ENCODE measurements around the gene EP400. TPM values are rescaled to one million over a fixed set of nuclear protein-coding genes. Genes with fewer than 3 reads are reported as not detected.
A peak's percentile ranks its signal among the peaks of the same experiment; 100 is the strongest.
"Not testable (repeated sequence)": the region's sequence is repeated elsewhere in the genome, so short reads cannot be mapped to it uniquely, and the experiment has no call there.

The EP400 gene
- total and polyA plus RNA-seq, 2 of the 8 experiments (the other 6 are each of a cell fraction or from before 2014, with no cell fraction given): 13.1 to 69.7 TPM

DNA sequence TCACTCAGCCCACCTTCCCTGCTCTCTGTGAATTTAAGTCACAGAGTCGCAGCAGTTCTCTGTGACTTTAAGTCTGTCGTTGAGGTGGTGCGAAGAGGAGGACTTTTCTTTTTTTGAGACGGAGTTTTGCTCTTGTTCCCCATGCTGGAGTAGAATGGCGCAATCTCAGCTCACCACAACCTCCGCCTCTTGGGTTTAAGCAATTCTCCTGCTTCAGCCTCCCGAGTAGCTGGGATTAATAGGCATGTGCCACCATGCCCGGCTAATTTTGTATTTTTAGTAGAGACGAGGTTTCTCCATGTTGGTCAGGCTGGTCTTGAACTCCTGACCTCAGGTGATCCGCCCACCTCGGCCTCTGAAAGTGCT is 35.8 kb downstream of the EP400 start:
- H3K56ac ChIP-seq (replicated peaks; ENCODE audit: insufficient read length, low read depth, low read length); H3K4me2 ChIP-seq (ENCODE audit: insufficient read depth in 1 of 2, low read depth in 2 of 2, low read length in 2 of 2); H3K79me1 ChIP-seq (ENCODE audit: low read depth, low read length); H3K4ac ChIP-seq (replicated peaks; ENCODE audit: insufficient read length, low read depth, low read length); H3K27me3 ChIP-seq (replicated peaks in 1 of 4; ENCODE audit: control insufficient read depth in 3 of 4, extremely low read depth in 1 of 4, insufficient read depth in 3 of 4, low read length in 3 of 4); H4K91ac ChIP-seq (replicated peaks; ENCODE audit: insufficient read length, low read length); H3K9ac ChIP-seq (replicated peaks in 1 of 4; ENCODE audit: extremely low read depth in 1 of 4, low read depth in 3 of 4, low read length in 3 of 4); H3K23ac ChIP-seq (ENCODE audit: insufficient read length); H4K5ac ChIP-seq (ENCODE audit: insufficient read length, low read depth, low read length); H2AFZ ChIP-seq (ENCODE audit: low read length); H2BK12ac ChIP-seq (ENCODE audit: low read depth, low read length); CTCF ChIA-PET (ENCODE audit: partially characterized antibody); H3K27ac ChIP-seq (ENCODE audit: low read depth, low read length); H3K79me2 ChIP-seq (ENCODE audit: control insufficient read depth in 1 of 2, insufficient read depth in 2 of 2, low read length in 2 of 2); H4K8ac ChIP-seq (ENCODE audit: extremely low read depth, insufficient read depth, low read length); POLR2A ChIA-PET (ENCODE audit: partially characterized antibody); H3K23me2 ChIP-seq (ENCODE audit: low read depth, low read length); H3K18ac ChIP-seq (ENCODE audit: extremely low read depth, low read length); H3K4me3 ChIP-seq (ENCODE audit: extremely low read depth in 1 of 4, insufficient read depth in 2 of 4, low read depth in 3 of 4, low read length in 4 of 4); H2BK120ac ChIP-seq (replicated peaks; ENCODE audit: low read depth, low read length); FAIRE-seq; H2AK5ac ChIP-seq (ENCODE audit: low read depth, low read length); H3K9me3 ChIP-seq (ENCODE audit: insufficient read depth in 2 of 2, low read depth in 1 of 2, low read length in 1 of 2); H3K14ac ChIP-seq (ENCODE audit: insufficient read length); H2BK20ac ChIP-seq (ENCODE audit: low read length); H2BK15ac ChIP-seq (ENCODE audit: low read length); H4K20me1 ChIP-seq (replicated peaks in 1 of 2; ENCODE audit: control insufficient read depth in 1 of 2, insufficient read depth in 2 of 2, low read length in 2 of 2): not testable (repeated sequence)
- Histone ChIP-seq H3K4me1 (replicated peaks in 1 of 4; ENCODE audit: control insufficient read depth in 3 of 4, insufficient read depth in 4 of 4, low read length in 3 of 4) (peaks cover 4 to 17% (median 14%) of the 10 kb centered on the region in 4 experiments), H2BK5ac (ENCODE audit: low read depth, low read length) (0 out of 2 replicates have a peak overlapping the region, but pooled peaks have one; percentile 44), H3K36me3 (ENCODE audit: control insufficient read depth in 2 of 4, insufficient read depth in 4 of 4, low read length in 3 of 4) (peaks cover 4 to 51% (median 15%) of the 10 kb centered on the region in 4 experiments; a peak in 5 of 8 replicates)
- peak in 1 of 2 experiments; percentile 38 for DNase-seq (ENCODE audit: low read depth in 1 of 2, low spot score in 2 of 2)
- 92% methylated on average over 11 of the region's 11 CpGs; no CpG with 5 or more reads in 1 of the 2 experiments for WGBS, 2 experiments (ENCODE audit: extremely low coverage in 1 of 2, insufficient coverage in 1 of 2, insufficient read length in 1 of 2, insufficient replicate concordance in 2 of 2, low coverage in 1 of 2, low lambda C conversion rate in 2 of 2, missing lambda C conversion rate in 1 of 2)

Measured in H1 (cell line).